ENCODE measurements around the gene FRYL. TPM values are rescaled to one million over a fixed set of nuclear protein-coding genes. Genes with fewer than 3 reads are reported as not detected.
A peak's percentile ranks its signal among the peaks of the same experiment; 100 is the strongest.

FRYL gene
- total RNA-seq, 3 donors from 2014 or later = 70.9 to 112 (median 86.2) TPM

GRCh38 chr4:48483006-48483776 is 296.9 kb downstream of the FRYL start, which contains the start of gene SLC10A4:
SLC10A4 (plus strand) TSS chr4:48483343; CDS start chr4:48483562, 219 bp downstream.
- TF ChIP-seq POLR2AphosphoS5 (IDR thresholded peaks at IDR 0.05) (no peak), POLR2A (IDR thresholded peaks at IDR 0.05) (no peak), CTCF (IDR thresholded peaks at IDR 0.05) (no peak)
- Histone ChIP-seq H3K36me3 (no peaks in the 10 kb centered on the region), H3K4me1 (peaks cover 0 to 10% of the 10 kb centered on the region in 2 donors), H3K9me3 (no peaks in the 10 kb centered on the region), H3K27ac (no peak within 1 kb of the TSS), H3K4me3 (peak within 1 kb of the TSS; percentile 20 to 66 (median 34)), H3K27me3 (peaks cover 0 to 43% of the 10 kb centered on the region in 2 donors)
- no peak for DNase-seq (ENCODE audit: low spot score in 2 of 2)
- intact Hi-C loops (cut with DNase I; ENCODE audit: low total_unique reads) = no loop called here

- DNase-seq (ENCODE audit: low spot score in 2 of 2) = no peak
- intact Hi-C loops (cut with DNase I; ENCODE audit: low total_unique reads) = no loop called here
- Histone ChIP-seq H3K36me3 (no peaks in the 10 kb centered on the region), H3K27me3 (peaks cover 0 to 33% of the 10 kb centered on the region in 2 donors), H3K4me1 (peaks cover 0 to 10% of the 10 kb centered on the region in 2 donors), H3K27ac (no peak overlapping the region), H3K9me3 (no peaks in the 10 kb centered on the region), H3K4me3 (no peak overlapping the region)
- TF ChIP-seq CTCF (IDR thresholded peaks at IDR 0.05) (no peak), POLR2A (IDR thresholded peaks at IDR 0.05) (no peak), POLR2AphosphoS5 (IDR thresholded peaks at IDR 0.05) (no peak)
Measured at GRCh38 chr4:48481581-48481980, 298.5 kb downstream of the FRYL start.

- intact Hi-C loops (cut with DNase I; ENCODE audit: low total_unique reads) = no loop called here
- Histone ChIP-seq H3K4me1 (peaks cover 0 to 4% of the 10 kb centered on the region in 2 donors), H3K27me3 (peaks cover 0 to 12% of the 10 kb centered on the region in 2 donors), H3K4me3 (no peak overlapping the region), H3K9me3 (no peaks in the 10 kb centered on the region), H3K36me3 (no peaks in the 10 kb centered on the region), H3K27ac (no peak overlapping the region)
- DNase-seq (ENCODE audit: low spot score in 2 of 2) = no peak
- TF ChIP-seq POLR2AphosphoS5 (IDR thresholded peaks at IDR 0.05) (no peak), POLR2A (IDR thresholded peaks at IDR 0.05) (no peak), CTCF (IDR thresholded peaks at IDR 0.05) (no peak)
Measured at GRCh38 chr4:48478273-48478672, 301.8 kb downstream of the FRYL start.

DNA sequence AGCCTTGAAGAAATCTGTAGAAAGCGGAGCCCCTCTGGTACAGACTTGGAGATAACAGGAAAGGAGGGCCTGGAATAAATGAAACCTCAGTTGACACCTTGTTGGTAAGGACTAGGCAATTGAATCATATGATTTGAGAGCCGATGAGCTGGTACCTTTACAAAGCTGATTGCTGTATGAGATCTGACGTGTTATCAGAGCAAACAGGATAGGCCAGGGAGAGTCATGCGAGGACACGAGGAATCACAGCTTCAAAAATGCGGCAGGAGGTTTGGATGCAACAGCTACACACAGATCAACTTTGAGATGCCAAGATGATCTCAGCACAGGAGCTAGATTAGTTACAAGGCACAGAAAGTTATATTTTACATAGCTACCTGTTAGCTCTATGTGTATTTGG is 304.3 kb downstream of the FRYL start:
- Histone ChIP-seq H3K27ac (no peak overlapping the region), H3K36me3 (no peaks in the 10 kb centered on the region), H3K4me3 (no peak overlapping the region), H3K9me3 (no peaks in the 10 kb centered on the region), H3K27me3 (no peaks in the 10 kb centered on the region), H3K4me1 (no peaks in the 10 kb centered on the region)
- no peak for TF ChIP-seq POLR2A (IDR thresholded peaks at IDR 0.05)
- no peak for TF ChIP-seq CTCF (IDR thresholded peaks at IDR 0.05)
- TF ChIP-seq POLR2AphosphoS5 (IDR thresholded peaks at IDR 0.05) = no peak
- intact Hi-C loops (cut with DNase I; ENCODE audit: low total_unique reads) = no loop called here
- no peak for DNase-seq (ENCODE audit: low spot score in 2 of 2)

DNA sequence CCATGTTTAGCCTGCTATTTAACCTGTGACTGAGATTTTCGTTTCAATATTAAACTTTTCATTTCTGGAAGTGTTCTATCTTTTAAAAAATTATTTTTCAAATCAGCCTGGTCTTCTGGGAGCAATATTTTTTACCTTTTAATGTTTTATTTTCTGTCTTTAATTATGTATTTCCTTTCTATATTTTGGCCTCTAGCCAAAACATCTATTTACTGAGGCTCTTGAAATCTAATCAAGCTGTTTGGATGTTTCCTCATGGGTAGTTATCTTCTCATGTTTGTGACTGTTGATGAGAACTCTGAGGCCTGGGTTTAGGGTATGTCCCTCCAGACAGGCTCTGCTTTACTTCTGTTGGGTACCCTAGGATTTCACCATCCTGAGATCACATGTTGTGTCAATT is 307.3 kb downstream of the FRYL start:
- no peak overlapping the region for H3K4me3 ChIP-seq
- DNase-seq (ENCODE audit: low spot score in 2 of 2) = no peak
- no peaks in the 10 kb centered on the region for H3K4me1 ChIP-seq
- TF ChIP-seq POLR2AphosphoS5 (IDR thresholded peaks at IDR 0.05) = no peak
- intact Hi-C loops (cut with DNase I; ENCODE audit: low total_unique reads) = no loop called here
- no peaks in the 10 kb centered on the region for H3K27me3 ChIP-seq
- H3K9me3 ChIP-seq = no peaks in the 10 kb centered on the region
- H3K36me3 ChIP-seq = no peaks in the 10 kb centered on the region
- H3K27ac ChIP-seq = no peak overlapping the region

All from breast epithelium (tissue), 4 donors.